NCI-H524 (cell line): ENCODE data around the gene ZFYVE19.

ENCODE experiments used
- DNase-seq, 2 experiments: peaks; one replicate each; lab custom pipeline; 2025; lab: John Stamatoyannopoulos, UW

ZFYVE19 gene

DNA sequence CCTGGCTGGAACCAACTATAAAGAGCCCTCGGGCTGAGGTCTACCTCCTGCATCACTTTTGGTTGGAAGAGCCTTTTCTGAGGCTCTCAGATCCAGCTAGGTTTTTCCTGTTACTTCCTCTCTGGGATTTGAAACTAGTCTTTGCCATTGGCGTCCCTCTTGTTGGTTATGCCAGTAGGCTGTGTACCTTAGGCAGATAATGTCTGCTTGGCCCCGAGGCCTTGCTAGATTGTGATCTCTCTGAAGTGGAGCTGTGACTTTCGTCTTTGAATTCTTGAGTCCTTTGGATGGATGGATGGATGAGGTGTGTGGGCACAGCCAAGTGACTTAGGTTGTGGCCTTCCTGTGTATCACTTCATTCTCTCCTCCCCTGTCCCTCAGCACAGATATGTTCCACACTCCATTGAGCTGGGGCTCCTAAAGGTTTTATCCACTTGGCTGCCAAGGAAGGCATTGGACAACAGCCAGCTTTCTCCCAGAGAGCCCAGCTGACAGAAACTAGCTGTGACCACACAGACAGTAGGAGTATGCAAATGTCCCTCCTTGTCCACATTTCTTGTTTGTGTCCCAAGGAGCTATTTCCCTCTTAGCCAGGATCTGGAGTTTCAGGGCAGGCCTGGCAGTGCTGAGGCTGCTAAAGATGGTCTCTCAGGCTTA lies 8.3 kb downstream of the ZFYVE19 start:
- DNase-seq, result no peak

DNA sequence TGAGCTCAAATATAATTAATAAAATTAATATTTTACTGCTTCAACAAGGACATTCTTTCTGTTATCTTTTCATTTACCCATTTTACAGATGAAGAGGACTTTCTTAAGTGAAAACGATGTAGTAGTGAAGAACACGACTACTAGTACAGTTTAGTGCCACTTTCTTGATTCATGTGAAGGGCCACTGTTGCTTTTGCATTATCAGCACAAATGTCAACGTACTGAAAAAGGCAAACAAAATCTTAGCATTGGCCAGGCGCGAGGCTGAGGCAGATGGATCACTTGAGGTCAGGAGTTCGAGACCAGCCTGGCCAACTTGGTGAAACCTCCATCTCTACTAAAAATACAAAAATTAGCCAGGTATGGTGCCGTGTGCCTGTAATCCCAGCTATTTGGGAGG lies 12.2 kb downstream of the ZFYVE19 start:
- no peak for DNase-seq

DNA sequence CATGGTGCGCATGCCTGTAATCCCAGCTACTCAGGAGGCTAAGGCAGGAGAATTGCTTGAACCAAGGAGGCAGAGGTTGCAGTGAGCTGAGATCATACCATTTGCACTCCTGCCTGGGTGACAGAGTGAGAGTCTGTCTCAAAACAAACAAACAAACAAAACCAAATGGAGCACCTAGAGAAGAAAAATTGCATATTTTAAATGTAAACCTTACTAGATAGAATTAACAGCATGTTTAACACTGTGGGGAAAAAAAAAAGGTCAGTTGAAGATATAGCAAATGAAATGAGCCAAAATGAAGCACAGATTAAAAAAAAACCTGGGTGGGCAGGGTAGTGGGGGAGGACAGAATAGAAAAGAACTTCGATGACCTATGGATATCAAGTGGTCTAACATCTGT lies 14.3 kb downstream of the ZFYVE19 start:
- no peak for DNase-seq

DNA sequence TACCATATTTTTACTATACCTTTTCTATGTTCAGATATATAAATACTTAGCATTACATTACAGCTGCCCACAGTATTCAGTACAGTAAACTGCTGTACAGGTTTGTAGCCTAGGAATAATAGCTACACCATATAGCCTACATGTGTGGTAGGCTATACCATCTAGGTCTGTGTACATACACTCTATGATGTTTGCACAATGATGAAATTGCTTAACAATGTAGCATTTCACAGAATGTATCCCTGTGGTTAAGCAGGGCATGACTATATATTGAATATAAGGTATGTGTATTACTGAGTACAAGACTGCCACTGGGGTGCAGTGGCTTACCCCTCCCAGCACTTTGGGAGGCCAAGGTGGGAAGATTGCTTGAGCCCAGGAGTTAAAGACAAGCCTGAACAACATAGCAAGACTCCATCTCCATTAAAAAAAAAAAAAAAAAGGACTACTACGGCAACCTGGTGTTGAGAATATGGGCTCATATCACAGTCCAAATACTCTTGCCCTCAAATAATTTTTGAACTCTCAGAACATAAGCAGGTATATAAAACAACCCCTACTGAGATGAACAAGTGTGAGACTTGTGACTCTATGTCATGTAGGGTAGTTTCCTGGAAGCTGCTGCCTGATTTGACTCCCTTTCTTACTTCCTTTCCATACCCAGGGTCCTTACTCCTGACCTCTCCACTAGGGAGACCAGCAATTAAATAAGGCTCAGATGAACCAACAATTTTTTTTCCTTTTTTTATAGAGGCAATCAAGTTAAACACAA lies 16.9 kb downstream of the ZFYVE19 start:
- no peak for DNase-seq

DNA sequence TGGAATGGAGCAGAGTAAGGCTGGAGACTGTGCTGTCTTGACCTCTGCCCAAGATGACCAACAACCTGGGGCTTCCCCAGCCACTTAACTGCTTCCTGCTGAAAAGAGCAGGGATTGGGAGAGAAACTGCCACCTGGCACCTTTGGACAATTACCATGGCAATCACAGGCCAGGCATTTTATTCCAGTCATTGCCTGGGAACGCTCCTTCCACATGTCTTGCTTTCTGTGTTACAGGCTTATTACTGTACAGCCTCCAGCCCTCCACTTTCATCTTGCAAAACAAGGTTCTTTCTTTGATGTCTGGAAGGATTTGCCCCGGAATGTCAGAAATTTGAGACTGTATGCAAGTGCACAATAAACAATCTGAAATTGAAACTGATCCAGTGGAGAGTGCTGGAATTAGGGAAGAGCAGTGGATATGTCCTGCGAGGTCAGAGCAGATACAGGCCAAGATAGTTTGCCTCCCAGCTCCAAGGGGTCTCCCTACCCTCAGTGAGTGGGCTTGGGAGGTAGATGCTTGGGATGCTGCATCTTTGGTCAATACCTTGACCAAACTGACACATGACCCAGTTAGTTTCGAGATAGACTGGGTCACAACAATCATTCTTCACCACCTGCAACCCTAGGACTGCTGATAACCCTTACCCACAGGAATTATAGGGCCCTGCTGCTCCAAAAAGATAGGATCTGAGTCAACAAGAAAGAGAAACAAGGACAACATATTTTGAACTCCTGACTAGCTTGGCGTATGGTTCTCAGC lies 19.0 kb downstream of the ZFYVE19 start:
- DNase-seq, result no peak

DNA sequence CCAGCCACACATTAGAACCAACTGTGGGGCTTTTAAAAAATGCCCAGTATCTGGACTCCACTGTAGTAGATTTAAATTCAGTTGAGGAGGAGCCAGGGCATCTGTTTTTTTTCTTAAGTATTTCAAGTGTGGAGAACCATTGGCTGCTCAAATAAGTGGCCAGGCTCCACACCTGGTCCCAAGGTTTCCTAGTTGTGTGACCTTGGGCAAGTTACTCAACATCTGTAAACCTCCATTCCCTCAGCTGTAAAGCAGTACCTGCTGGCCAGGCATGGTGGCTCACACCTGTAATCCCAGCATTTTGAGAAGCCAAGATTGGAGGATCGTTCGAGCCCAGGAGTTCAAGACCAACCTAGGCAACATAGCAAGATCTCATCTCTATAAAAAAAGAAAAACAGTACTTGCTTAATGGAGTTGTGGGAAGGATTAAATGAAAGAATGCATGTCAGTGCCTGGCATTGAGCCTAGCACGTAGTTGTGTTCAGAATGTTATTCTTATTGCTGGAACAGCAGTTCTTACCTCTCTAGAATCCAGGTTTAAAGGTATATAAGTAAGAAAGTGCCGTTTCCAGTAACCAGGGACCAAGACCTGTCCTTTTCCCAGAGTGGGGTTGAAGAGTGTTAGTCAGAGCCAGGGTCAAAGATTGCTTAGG lies 19.7 kb downstream of the ZFYVE19 start:
- no peak for DNase-seq

DNA sequence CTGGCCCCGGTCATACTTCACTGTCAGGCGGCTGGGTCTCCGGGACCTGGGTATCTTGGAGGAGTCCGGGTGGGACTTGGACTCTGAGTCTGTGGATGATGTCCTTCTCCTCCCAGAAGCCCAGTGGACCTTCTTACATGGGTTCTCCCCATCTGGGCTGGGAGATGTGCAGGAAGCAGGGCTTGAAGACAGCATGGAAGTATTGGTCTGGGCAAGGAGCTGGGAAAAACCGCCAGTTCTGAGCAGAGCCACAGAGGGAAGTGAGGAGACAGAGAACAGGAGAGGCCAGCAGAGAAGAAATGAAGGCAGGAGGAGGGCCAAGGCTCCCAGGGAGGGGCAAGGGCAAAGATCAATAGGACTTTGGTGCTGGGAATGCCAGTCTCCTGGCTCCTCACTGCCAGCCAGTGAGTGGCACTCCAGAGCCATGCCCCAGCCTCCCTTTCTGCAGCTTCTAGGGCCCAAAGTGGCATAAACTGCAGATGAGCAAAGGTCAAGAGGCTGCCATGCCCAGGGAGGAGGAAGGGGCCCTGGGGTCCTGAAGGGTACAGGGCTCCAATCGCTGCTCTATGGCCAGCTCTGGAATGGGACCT lies 21.7 kb downstream of the ZFYVE19 start, which contains the start of gene PPP1R14D:
TSS of gene PPP1R14D (minus strand) at position 262 of the 590 bp plus-strand sequence. CDS start at position 195, 67 bp downstream.
- DNase-seq, result no peak

DNA sequence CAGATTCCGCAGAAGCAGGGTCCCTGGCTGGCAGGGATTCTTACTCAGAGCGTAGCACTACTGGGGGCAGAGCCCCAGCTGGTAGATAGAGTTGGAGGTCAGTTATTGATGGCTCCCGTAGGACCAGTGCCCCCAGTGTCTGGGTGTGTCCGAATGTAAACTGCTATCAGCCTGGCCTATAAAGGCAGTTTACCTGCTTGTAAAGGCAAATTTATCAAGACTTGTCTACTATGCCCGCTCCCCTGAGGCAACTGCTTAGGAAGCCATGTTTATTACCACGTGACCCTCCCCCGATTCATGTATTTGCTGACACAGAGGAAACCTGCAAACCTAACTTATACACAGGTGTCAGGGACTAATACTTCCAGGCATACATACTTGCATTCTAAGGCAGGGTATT lies 22.2 kb downstream of the ZFYVE19 start:
- DNase-seq, result no peak

DNA sequence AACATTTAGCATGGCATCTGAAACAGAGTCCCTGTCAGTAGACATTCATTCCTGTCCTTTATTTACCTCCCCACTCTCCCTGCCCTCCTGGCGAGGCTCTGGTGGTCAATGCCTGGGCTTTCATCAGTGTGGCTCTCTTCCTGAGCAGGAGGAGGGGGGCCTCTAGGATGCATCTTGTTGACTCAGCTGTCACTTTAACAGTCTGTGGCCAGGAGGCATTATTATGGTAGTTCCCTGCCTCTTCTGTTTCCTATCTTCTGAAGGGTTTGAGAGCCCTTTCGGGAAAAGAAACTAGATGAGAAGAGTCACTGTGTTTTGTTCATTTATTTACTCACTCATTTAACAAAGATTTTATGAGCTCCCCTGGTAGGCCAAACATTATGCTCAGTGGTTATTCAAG lies 24.0 kb downstream of the ZFYVE19 start:
- DNase-seq, result no peak

DNA sequence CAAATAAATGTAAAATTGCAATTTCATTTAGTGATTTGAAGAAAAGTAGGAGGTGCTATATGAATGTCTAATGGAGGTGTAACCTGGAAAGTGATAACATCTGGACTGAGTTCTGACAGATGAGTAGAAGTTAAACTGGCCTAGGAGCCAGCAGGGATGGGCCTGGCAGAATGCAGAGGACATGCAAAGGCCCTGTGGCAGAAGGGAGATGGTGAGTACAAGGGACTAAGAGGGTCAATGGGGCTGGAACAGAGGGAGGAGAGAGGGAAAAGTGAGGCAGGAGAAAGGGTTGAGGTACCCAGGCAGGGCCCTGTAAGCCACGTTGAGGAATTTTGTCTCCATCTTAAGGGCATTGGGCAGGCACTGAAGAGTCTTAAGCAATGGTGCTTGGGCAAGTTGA lies 25.0 kb downstream of the ZFYVE19 start:
- no peak for DNase-seq

DNA sequence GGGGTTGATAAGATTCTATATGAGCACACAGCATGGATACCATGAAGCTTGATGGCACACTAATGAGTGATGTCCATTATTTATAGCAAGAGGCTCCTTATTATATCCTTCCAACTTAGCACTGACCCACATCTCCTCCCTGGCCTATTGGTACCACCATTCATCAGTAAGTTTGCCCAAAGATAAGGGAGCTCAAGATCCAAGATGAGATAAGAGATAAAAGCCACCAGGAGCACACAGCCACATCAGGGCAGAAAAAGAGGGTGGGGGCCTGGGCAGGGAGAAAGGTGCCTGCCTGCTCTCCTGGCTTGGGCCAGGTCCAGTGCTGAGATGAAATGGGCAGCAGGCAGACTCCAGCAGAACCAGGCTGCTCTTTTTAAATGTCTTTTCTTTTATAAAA lies 26.0 kb downstream of the ZFYVE19 start:
- no peak for DNase-seq

DNA sequence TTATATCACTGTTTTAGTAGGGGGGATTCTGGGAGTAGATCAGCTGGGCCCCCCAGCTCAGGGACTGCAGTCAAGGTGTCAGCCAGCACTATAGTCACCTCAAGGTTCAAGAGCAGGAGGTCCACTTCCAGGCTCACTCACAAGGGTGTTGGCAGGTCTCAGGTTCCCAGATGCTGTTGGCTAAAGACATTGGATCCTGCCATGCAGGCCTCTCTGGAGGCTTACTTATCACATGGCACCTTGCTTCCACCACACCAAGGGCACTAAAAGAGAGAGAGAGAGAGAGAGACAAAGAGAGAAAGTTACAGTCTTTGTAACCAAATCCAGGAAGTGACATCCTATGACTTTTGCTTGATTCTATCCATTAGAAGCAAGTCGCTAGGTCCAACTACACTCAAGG lies 29.1 kb downstream of the ZFYVE19 start:
- no peak for DNase-seq

DNA sequence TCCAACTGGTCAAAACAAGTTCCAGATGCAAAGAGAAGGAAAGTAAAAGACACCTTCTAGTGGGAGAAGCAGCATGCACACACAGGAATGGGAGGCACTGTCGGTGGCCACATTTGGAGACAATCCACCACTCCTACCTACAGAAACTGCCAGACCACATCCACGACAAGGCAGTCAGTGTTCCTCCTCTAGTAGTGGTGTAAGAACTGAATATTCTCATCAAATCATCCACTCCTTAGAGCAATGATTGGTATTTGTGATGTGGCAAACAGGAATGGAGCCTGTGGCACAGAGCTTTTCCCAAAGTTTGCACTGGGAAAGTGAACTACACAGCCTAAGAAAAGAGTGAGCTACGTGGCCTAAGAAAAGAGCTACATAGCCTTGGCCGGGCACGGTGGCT lies 31.9 kb downstream of the ZFYVE19 start:
- DNase-seq, result no peak

DNA sequence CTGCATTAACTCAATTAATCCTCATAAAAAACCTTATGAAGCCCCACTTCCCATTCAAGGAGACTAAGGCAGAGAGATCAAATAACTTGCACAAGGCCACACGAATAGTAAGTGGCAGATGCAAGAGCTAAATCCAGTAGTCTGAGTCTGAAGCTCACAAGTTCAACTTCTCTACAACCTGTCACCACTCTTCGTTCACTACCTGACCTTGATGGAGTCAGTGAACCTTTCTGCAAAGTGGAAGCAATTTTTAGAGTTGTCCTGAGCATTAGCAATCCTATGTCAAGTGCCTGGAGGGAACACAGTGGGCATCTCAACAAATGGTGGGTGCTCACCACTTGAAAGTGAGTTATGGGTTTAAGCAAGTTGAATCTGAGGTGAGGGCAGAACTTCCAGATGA lies 34.9 kb downstream of the ZFYVE19 start:
- no peak for DNase-seq

DNA sequence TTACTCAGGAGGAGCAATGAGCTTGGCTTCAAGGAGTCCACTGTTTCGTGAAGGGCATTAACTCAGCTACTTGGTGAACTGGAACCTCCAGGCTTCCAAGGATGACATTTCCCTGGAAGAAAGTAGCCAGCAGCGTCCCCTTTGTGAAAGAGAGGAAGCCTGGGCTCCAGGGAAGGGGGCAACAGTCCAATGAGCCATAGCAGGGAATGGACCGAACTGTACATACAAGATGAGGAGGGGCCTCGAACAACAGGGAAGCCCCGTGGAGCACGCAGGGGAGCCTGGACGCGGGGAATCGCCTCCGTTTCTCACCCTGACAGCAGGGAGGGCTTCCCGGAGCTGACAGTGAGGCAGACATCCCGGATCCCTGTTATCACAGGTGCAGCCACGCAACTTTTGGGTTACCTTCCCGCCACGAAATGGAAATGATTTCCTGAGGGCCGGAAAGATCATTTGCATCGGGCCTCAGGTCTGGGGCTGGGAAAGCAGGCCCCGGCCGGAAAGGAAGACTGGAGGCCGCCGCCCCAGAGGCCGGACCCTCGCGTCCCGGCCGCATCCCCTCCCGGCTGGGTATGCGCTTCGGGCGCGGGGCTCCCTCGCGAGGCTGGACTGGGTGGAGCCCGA lies 36.5 kb downstream of the ZFYVE19 start:
- no peak for DNase-seq

DNA sequence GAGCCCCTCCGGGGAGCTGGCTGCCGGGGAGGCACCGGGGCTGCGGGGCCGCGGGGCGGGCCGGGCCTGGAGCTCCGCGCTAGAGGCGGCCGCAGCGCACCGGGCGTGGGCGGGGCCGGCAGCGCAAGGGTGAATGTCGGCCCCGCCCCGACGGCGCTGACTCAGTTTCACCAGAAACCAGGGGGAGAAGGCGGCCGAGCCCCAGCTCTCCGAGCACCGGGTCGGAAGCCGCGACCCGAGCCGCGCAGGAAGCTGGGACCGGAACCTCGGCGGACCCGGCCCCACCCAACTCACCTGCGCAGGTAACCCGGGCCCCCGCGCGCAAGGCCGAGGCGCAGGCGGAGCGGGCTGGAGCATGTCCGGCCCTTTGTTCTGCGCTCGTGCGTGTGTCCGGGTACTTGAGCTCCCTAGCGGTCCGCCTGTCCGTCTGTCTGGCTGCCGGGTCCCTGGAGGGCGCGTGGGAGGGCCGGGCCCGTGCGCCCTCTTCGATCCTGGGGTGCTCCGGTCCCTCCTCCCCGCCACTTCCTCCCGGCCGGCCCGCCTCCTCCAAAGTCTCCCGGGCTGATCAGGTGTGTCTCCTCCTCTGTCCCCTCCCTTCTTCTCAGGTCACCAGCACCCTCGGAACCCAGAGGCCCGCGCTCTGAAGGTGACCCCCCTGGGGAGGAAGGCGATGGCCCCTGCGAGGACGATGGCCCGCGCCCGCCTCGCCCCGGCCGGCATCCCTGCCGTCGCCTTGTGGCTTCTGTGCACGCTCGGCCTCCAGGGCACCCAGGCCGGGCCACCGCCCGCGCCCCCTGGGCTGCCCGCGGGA lies 37.2 kb downstream of the ZFYVE19 start, which contains the start of gene SPINT1:
TSS of gene SPINT1 (plus strand) at position 164 of the 811 bp plus-strand sequence. CDS start at position 671, 507 bp downstream.
- DNase-seq, result no peak

DNA sequence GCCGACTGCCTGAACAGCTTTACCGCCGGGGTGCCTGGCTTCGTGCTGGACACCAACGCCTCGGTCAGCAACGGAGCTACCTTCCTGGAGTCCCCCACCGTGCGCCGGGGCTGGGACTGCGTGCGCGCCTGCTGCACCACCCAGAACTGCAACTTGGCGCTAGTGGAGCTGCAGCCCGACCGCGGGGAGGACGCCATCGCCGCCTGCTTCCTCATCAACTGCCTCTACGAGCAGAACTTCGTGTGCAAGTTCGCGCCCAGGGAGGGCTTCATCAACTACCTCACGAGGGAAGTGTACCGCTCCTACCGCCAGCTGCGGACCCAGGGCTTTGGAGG lies 37.8 kb downstream of the ZFYVE19 start:
- DNase-seq, result no peak

DNA sequence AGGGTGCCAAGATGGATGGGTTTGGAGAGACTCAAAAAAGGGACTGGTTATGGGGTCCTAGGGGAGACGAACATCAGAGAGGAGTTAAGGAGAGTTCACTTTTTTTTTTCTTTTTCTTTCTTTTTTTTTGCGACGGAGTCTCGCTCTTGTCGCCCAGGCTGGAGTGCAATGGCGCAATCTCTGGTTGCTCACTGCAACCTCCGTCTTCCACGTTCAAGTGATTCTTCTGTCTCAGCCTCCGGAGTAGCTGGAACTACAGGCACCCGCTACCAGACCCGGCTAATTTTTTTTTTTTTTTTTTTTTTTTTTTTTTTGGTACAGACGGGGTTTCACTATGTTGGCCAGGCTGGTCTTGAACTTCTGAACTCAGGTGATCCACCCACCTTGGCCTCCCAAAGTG lies 38.1 kb downstream of the ZFYVE19 start:
- no peak for DNase-seq

DNA sequence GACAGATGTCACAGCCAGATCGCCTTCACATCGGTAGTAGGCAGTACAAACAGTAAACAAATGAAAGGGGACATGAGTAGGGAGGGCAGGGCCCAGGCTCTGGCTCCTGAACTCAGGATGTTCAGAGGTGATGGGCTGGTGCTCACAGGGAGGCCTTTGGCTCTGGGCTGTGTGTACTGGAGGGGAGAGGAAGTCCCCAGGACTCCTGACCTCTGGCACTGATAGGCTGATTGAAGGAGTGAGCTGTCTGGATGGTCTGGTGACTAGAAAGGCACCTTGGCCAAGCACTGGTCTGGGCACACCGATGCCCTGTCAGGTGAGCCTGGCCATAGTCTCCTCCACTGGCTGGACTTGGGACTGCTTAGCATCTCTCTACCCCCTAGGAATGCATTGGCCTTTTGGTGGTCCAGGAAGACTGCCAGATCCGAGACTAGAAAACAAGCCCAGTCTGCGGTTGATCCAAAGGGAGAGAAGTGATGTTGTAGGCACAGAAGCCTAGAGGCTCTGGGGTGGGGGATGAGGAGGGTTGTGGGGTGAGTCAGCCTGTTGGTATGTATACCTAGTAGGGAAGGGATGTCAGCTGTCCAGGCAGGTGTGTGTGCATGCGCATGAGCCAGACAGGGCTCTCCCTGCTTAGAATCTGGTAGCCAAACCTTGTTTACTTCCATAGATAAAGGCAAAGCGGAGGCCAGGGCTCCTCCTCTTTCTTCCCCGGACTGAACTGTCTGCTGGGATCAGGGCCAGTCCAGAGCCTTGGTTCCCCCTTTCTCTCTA lies 38.8 kb downstream of the ZFYVE19 start:
- DNase-seq, result no peak

DNA sequence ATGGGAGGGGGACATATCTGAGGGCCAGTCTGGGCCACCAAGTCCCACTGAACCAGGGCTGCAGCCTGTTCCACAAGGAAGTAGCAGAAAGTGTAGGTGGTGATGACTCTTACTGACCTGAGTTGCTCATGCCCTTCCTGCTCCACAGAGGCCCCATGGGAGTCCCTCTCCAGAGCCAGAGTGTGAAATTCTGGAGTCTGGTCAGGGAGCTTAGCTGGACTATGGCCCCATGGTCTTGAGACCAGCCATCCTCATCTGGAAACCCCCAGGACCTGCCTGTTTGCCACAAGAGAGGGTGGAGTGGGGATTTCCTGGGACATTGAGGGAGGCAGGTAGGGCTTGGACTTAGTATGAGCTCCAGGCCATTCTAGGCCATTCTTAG lies 39.9 kb downstream of the ZFYVE19 start:
- no peak for DNase-seq
